SK-N-SH (cell line): ENCODE measurements around the gene CDH4. TPM values are rescaled to one million over a fixed set of nuclear protein-coding genes. Genes with fewer than 3 reads are reported as not detected.

ENCODE experiments used
- CTCF ChIA-PET: fragments of 300-600, 350-600 bp; formaldehyde crosslinking; extraction: SDS; loops from one replicate; lab custom pipeline; 2021; lab: Yijun Ruan, JAX
- POLR2A ChIA-PET: fragments of 350-600 bp; sonication (Branson Sonifier 250); formaldehyde crosslinking; extraction: SDS; loops from one replicate; lab custom pipeline; 2020; ENCODE audit warnings: antibody characterized with exemption, inconsistent platforms; lab: Yijun Ruan, JAX
- DNase-seq: peaks from one replicate; pipeline ENCODE4 v3.0.0; 2012
- H2AFZ ChIP-seq: fragments of 200-600 bp; sonication (generic); 2 replicates; pipeline ENCODE4 v1.8.1; 2016; ENCODE audit warnings: antibody characterized with exemption, mild to moderate bottlenecking, low read depth
- H3F3A ChIP-seq: fragments of 200-600 bp; sonication (generic); replicated peaks from 2 replicates; pipeline ENCODE3; 2016; ENCODE audit warnings: antibody characterized with exemption, mild to moderate bottlenecking; ENCODE audit not compliant: insufficient read depth
- H3K27ac ChIP-seq, 2 experiments: fragments of 200-500 bp in 1 of 2; fragments of 200-600 bp in 1 of 2; sonication (Bioruptor generic) in 1 of 2; sonication (generic), shearing (Covaris generic) in 1 of 2; 2 replicates each; pipeline versions ENCODE4 v1.5.1 to v1.6.1; 2014 to 2016; ENCODE audit warnings: low read depth in 2 of 2, inconsistent platforms in 1 of 2, low read length in 1 of 2, mild to moderate bottlenecking in 1 of 2, mixed read lengths in 1 of 2
- H3K27me3 ChIP-seq: fragments of 200-600 bp; sonication (generic), shearing (Covaris generic); 2 replicates; pipeline ENCODE4 v1.6.1; 2016; ENCODE audit warnings: mixed run types; ENCODE audit not compliant: insufficient read depth
- H3K36me3 ChIP-seq, 2 experiments: fragments of 200-500 bp in 1 of 2; fragments of 200-600 bp in 1 of 2; sonication (Bioruptor generic) in 1 of 2; sonication (generic) in 1 of 2; replicated peaks in 1 of 2; 2 replicates each; pipeline versions ENCODE3 to v1.5.1; 2014 to 2016; ENCODE audit warnings: low read length in 1 of 2, mild to moderate bottlenecking in 1 of 2; ENCODE audit not compliant: insufficient read depth in 2 of 2, control insufficient read depth in 1 of 2
- H3K4me1 ChIP-seq, 2 experiments: fragments of 200-500 bp in 1 of 2; fragments of 200-600 bp in 1 of 2; sonication (Bioruptor generic) in 1 of 2; sonication (generic), shearing (Covaris generic) in 1 of 2; 2 replicates each; pipeline versions ENCODE4 v1.5.1 to v1.6.1; 2014 to 2016; ENCODE audit warnings: low read depth in 1 of 2, low read length in 1 of 2, mixed run types in 1 of 2; ENCODE audit not compliant: insufficient read depth in 2 of 2, control insufficient read depth in 1 of 2
- H3K4me2 ChIP-seq: fragments of 200-600 bp; sonication (generic), shearing (Covaris generic); 2 replicates; pipeline ENCODE4 v1.6.1; 2017; ENCODE audit warnings: mixed run types
- H3K4me3 ChIP-seq, 2 experiments: fragments of 200-500 bp in 1 of 2; fragments of 200-600 bp in 1 of 2; sonication (Bioruptor generic) in 1 of 2; sonication (generic), shearing (Covaris generic) in 1 of 2; 2 replicates each; pipeline versions ENCODE4 v1.5.1 to v1.8.1; 2014 to 2016; ENCODE audit warnings: low read depth in 2 of 2, inconsistent platforms in 1 of 2, low read length in 1 of 2, mild to moderate bottlenecking in 1 of 2, mixed read lengths in 1 of 2, moderate library complexity in 1 of 2
- H3K79me2 ChIP-seq: fragments of 200-600 bp; sonication (generic); 2 replicates; pipeline ENCODE4 v1.8.1; 2017; ENCODE audit warnings: mild to moderate bottlenecking; ENCODE audit not compliant: insufficient read depth
- H3K9ac ChIP-seq: fragments of 200-600 bp; sonication (generic); 2 replicates; pipeline ENCODE4 v1.6.1; 2017; ENCODE audit warnings: mixed run types
- H3K9me2 ChIP-seq: fragments of 200-600 bp; sonication (generic); 2 replicates; pipeline ENCODE4 v1.6.1; 2017; ENCODE audit warnings: mixed run types
- H3K9me3 ChIP-seq: fragments of 200-600 bp; sonication (generic); 2 replicates; pipeline ENCODE4 v1.6.1; 2017; ENCODE audit warnings: mixed run types, mild to moderate bottlenecking, moderate library complexity
- H4K20me1 ChIP-seq: fragments of 200-600 bp; sonication (generic); 2 replicates; pipeline ENCODE4 v1.6.1; 2017; ENCODE audit warnings: mild to moderate bottlenecking, mixed run types; ENCODE audit not compliant: insufficient read depth
- FOXJ3 ChIP-seq: sonication (generic); formaldehyde crosslinking; IDR thresholded peaks from 2 replicates; pipeline ENCODE4 v1.5.1; 2020; ENCODE audit warnings: mild to moderate bottlenecking, missing genetic modification reagents
- GATA2 ChIP-seq: sonication (generic); formaldehyde crosslinking; IDR thresholded peaks from 2 replicates; pipeline ENCODE4 v1.5.0; 2020; ENCODE audit warnings: mild to moderate bottlenecking, missing genetic modification reagents
- NRF1 ChIP-seq: IDR thresholded peaks from 2 replicates; pipeline ENCODE4 v1.6.1; 2012; ENCODE audit warnings: low read depth, mild to moderate bottlenecking, low read length
- RXRA ChIP-seq: IDR thresholded peaks from 2 replicates; pipeline ENCODE4 v1.4.0; 2012; ENCODE audit warnings: low read depth, mild to moderate bottlenecking, borderline replicate concordance
- USF1 ChIP-seq: IDR thresholded peaks from 2 replicates; pipeline ENCODE4 v1.4.0; 2012; ENCODE audit warnings: low read depth, borderline replicate concordance
- YY1 ChIP-seq: IDR thresholded peaks from 2 replicates; pipeline ENCODE4 v1.4.0; 2012; ENCODE audit warnings: low read depth, mild to moderate bottlenecking
- WGBS: methylation state at CpG from one replicate; pipeline ENCODE4 v1.1.6; 2017; ENCODE audit warnings: low lambda C conversion rate; 5-methylcytosine and 5-hydroxymethylcytosine counted together
- polyA plus RNA-seq, 3 experiments: library from polyadenylated mRNA; depleted of rRNA; stranded (reverse); fragments of >200 nt; gene quantifications; 2 replicates each; pipeline ENCODE4 v1.2.3, GENCODE V29; 2012
- TF ChIP-seq, protein P1 (sequence below): fragments of 200-600 bp; sonication (generic); IDR thresholded peaks from 2 replicates; pipeline ENCODE4 v1.6.1; 2017; ENCODE audit warnings: antibody characterized with exemption, mild to moderate bottlenecking, moderate library complexity
- TF ChIP-seq, protein P2 (sequence below): IDR thresholded peaks from 2 replicates; pipeline ENCODE4 v1.6.1; 2012; ENCODE audit warnings: mild to moderate bottlenecking, low read depth, low read length, moderate library complexity
- TF ChIP-seq, protein P3 (sequence below): fragments of 150-350 bp; IDR thresholded peaks from 2 replicates; pipeline ENCODE4 v1.6.1; 2017; ENCODE audit warnings: antibody characterized with exemption, low read length, low read depth, borderline replicate concordance

Gene CDH4
- polyA plus RNA-seq, 1 of the 3 experiments (the other 2 are of a cell fraction), result not detected

- no peak overlapping the region for H3K9ac ChIP-seq
- H3F3A ChIP-seq, result no peaks in the 10 kb centered on the region
- ChIA-PET POLR2A (no interaction called here), CTCF (interaction anchor here (0.7 kb wide), 1 partner anchor 97 kb away, joined by 3 read pairs; no protein-coding TSS in a partner anchor)
- H3K36me3 ChIP-seq, result no peaks in the 10 kb centered on the region
- H3K4me3 ChIP-seq, result no peak overlapping the region
- H3K4me2 ChIP-seq, result no peak overlapping the region
- 66% methylated on average over 10 of the region's 13 CpGs for WGBS
- H3K79me2 ChIP-seq, result no peaks in the 10 kb centered on the region
- H3K9me2 ChIP-seq, result no peaks in the 10 kb centered on the region
- H3K9me3 ChIP-seq, result no peaks in the 10 kb centered on the region
- no peaks in the 10 kb centered on the region for H3K27me3 ChIP-seq
- TF ChIP-seq FOXJ3 (CRISPR knock-in tag) (no peak), GATA2 (CRISPR knock-in tag) (no peak), RXRA (no peak), NRF1 (no peak), USF1 (no peak), YY1 (no peak)
- TF ChIP-seq, protein P1, sequence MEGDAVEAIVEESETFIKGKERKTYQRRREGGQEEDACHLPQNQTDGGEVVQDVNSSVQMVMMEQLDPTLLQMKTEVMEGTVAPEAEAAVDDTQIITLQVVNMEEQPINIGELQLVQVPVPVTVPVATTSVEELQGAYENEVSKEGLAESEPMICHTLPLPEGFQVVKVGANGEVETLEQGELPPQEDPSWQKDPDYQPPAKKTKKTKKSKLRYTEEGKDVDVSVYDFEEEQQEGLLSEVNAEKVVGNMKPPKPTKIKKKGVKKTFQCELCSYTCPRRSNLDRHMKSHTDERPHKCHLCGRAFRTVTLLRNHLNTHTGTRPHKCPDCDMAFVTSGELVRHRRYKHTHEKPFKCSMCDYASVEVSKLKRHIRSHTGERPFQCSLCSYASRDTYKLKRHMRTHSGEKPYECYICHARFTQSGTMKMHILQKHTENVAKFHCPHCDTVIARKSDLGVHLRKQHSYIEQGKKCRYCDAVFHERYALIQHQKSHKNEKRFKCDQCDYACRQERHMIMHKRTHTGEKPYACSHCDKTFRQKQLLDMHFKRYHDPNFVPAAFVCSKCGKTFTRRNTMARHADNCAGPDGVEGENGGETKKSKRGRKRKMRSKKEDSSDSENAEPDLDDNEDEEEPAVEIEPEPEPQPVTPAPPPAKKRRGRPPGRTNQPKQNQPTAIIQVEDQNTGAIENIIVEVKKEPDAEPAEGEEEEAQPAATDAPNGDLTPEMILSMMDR, result no peak
- TF ChIP-seq, protein P2, sequence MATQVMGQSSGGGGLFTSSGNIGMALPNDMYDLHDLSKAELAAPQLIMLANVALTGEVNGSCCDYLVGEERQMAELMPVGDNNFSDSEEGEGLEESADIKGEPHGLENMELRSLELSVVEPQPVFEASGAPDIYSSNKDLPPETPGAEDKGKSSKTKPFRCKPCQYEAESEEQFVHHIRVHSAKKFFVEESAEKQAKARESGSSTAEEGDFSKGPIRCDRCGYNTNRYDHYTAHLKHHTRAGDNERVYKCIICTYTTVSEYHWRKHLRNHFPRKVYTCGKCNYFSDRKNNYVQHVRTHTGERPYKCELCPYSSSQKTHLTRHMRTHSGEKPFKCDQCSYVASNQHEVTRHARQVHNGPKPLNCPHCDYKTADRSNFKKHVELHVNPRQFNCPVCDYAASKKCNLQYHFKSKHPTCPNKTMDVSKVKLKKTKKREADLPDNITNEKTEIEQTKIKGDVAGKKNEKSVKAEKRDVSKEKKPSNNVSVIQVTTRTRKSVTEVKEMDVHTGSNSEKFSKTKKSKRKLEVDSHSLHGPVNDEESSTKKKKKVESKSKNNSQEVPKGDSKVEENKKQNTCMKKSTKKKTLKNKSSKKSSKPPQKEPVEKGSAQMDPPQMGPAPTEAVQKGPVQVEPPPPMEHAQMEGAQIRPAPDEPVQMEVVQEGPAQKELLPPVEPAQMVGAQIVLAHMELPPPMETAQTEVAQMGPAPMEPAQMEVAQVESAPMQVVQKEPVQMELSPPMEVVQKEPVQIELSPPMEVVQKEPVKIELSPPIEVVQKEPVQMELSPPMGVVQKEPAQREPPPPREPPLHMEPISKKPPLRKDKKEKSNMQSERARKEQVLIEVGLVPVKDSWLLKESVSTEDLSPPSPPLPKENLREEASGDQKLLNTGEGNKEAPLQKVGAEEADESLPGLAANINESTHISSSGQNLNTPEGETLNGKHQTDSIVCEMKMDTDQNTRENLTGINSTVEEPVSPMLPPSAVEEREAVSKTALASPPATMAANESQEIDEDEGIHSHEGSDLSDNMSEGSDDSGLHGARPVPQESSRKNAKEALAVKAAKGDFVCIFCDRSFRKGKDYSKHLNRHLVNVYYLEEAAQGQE, result no peak
- TF ChIP-seq, protein P3, sequence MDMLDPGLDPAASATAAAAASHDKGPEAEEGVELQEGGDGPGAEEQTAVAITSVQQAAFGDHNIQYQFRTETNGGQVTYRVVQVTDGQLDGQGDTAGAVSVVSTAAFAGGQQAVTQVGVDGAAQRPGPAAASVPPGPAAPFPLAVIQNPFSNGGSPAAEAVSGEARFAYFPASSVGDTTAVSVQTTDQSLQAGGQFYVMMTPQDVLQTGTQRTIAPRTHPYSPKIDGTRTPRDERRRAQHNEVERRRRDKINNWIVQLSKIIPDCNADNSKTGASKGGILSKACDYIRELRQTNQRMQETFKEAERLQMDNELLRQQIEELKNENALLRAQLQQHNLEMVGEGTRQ, result no peak
- H3K27ac ChIP-seq, result no peak overlapping the region
- no peak overlapping the region for H2AFZ ChIP-seq
- no peaks in the 10 kb centered on the region for H3K4me1 ChIP-seq
- H4K20me1 ChIP-seq, result no peaks in the 10 kb centered on the region
- DNase-seq, result no peak
Observed at GRCh38 chr20:61524951-61525666, 273.0 kb downstream of the CDH4 start.
